CD14-positive monocyte (primary cell): ENCODE measurements around the gene GALC. TPM values are rescaled to one million over a fixed set of nuclear protein-coding genes. Genes with fewer than 3 reads are reported as not detected.

Source experiments
- DNase-seq, 3 donors: peaks; one replicate each; pipeline ENCODE4 v3.0.0-alpha.2; 2011 to 2022
- H2AFZ ChIP-seq: 2 replicates; pipeline ENCODE4 v1.6.0; 2012; ENCODE audit warnings: mild to moderate bottlenecking, low read depth, low read length, inconsistent platforms; ENCODE audit not compliant: insufficient read depth, poor library complexity, severe bottlenecking
- H3K27ac ChIP-seq, 2 donors: 1 replicate in 1 of 2; 2 replicates in 1 of 2; pipeline ENCODE4 v1.5.1; 2012 to 2013; ENCODE audit warnings: low read length in 2 of 2, control low read depth in 1 of 2, inconsistent platforms in 1 of 2, low read depth in 1 of 2, mild to moderate bottlenecking in 1 of 2
- H3K27me3 ChIP-seq, 2 donors: one replicate each; pipeline versions ENCODE4 v1.6.0 to v1.6.1; 2011 to 2013; ENCODE audit warnings: low read length in 2 of 2; ENCODE audit not compliant: control insufficient read depth in 2 of 2, insufficient read depth in 2 of 2
- H3K36me3 ChIP-seq, 2 donors: replicated peaks in 1 of 2; 1 replicate in 1 of 2; 2 replicates in 1 of 2; pipeline versions ENCODE4 v1.5.1 to v1.6.1; 2012 to 2013; ENCODE audit warnings: low read length in 2 of 2, control low read depth in 1 of 2, inconsistent platforms in 1 of 2, mild to moderate bottlenecking in 1 of 2; ENCODE audit not compliant: insufficient read depth in 2 of 2, control insufficient read depth in 1 of 2
- H3K4me1 ChIP-seq, 2 donors: 1 replicate in 1 of 2; 2 replicates in 1 of 2; pipeline versions ENCODE4 v1.5.1 to v1.6.1; 2012 to 2013; ENCODE audit warnings: low read length in 2 of 2, control low read depth in 1 of 2, inconsistent platforms in 1 of 2, mild to moderate bottlenecking in 1 of 2, moderate library complexity in 1 of 2; ENCODE audit not compliant: insufficient read depth in 2 of 2, control insufficient read depth in 1 of 2
- H3K4me2 ChIP-seq: replicated peaks from 2 replicates; pipeline ENCODE3; 2012; ENCODE audit warnings: low read length, moderate library complexity, mild to moderate bottlenecking; ENCODE audit not compliant: poor library complexity, severe bottlenecking; ENCODE audit errors: extremely low read depth
- H3K4me3 ChIP-seq, 3 experiments: fragments of 200-600 bp in 1 of 3; sonication (generic) in 1 of 3; replicated peaks in 1 of 3; 1 replicate in 2 of 3; 2 replicates in 1 of 3; pipeline ENCODE4 v1.5.1; 2011 to 2013; ENCODE audit warnings: low read length in 3 of 3, mild to moderate bottlenecking in 3 of 3, control low read depth in 2 of 3, low read depth in 2 of 3, inconsistent platforms in 1 of 3, moderate library complexity in 1 of 3
- H3K79me2 ChIP-seq: 2 replicates; pipeline ENCODE4 v1.6.0; 2012; ENCODE audit warnings: mild to moderate bottlenecking, control low read depth, inconsistent platforms, low read length, moderate library complexity; ENCODE audit not compliant: insufficient read depth
- H3K9ac ChIP-seq: 2 replicates; pipeline ENCODE4 v1.6.0; 2017; ENCODE audit warnings: low read length, mild to moderate bottlenecking; ENCODE audit not compliant: insufficient read depth, poor library complexity, severe bottlenecking
- H3K9me3 ChIP-seq, 2 donors: replicated peaks in 1 of 2; 1 replicate in 1 of 2; 2 replicates in 1 of 2; pipeline versions ENCODE4 v1.5.1 to v1.6.1; 2012 to 2013; ENCODE audit warnings: low read length in 2 of 2, control low read depth in 1 of 2; ENCODE audit not compliant: control insufficient read depth in 1 of 2, insufficient read depth in 1 of 2
- H4K20me1 ChIP-seq: 2 replicates; pipeline ENCODE4 v1.6.0; 2012; ENCODE audit warnings: mild to moderate bottlenecking, low read length, control low read depth, moderate library complexity; ENCODE audit not compliant: insufficient read depth
- H3K27ac Mint-ChIP-seq, 7 donors: one replicate each; pipeline ENCODE4 v1.8.0; 2020; ENCODE audit warnings: mild to moderate bottlenecking in 7 of 7, mixed read lengths in 7 of 7, moderate library complexity in 6 of 7, inconsistent platforms in 2 of 7
- H3K27me3 Mint-ChIP-seq, 3 donors: one replicate each; pipeline ENCODE4 v1.8.0; 2021 to 2022; ENCODE audit warnings: low read depth in 3 of 3, mild to moderate bottlenecking in 3 of 3, mixed read lengths in 3 of 3, moderate library complexity in 3 of 3, inconsistent platforms in 1 of 3
- H3K36me3 Mint-ChIP-seq, 2 donors: one replicate each; pipeline ENCODE4 v1.8.0; 2020; ENCODE audit warnings: mixed read lengths in 2 of 2, inconsistent platforms in 1 of 2, mild to moderate bottlenecking in 1 of 2
- H3K4me1 Mint-ChIP-seq: one replicate; pipeline ENCODE4 v1.8.0; 2020; ENCODE audit warnings: mild to moderate bottlenecking, mixed read lengths
- H3K4me3 Mint-ChIP-seq, 2 donors: one replicate each; pipeline ENCODE4 v1.8.0; 2020; ENCODE audit warnings: mild to moderate bottlenecking in 2 of 2, mixed read lengths in 2 of 2, moderate library complexity in 1 of 2
- H3K9me3 Mint-ChIP-seq, 7 donors: one replicate each; pipeline ENCODE4 v1.8.0; 2020 to 2022; ENCODE audit warnings: mixed read lengths in 7 of 7, mild to moderate bottlenecking in 6 of 7, moderate library complexity in 6 of 7, inconsistent platforms in 2 of 7
- CTCF ChIP-seq: fragments of 200-600 bp; IDR thresholded peaks from one replicate; pipeline ENCODE4 v1.8.0; 2022; ENCODE audit warnings: antibody characterized with exemption, mild to moderate bottlenecking
- WGBS: methylation state at CpG from one replicate; pipeline ENCODE4 v1.1.5; 2013; ENCODE audit warnings: missing lambda C conversion rate; ENCODE audit not compliant: insufficient coverage; 5-methylcytosine and 5-hydroxymethylcytosine counted together
- intact Hi-C, 2 donors: fragments of 100-400 bp; cut with micrococcal nuclease; formaldehyde crosslinking; loops; one replicate each; pipeline versions ENCODE4 v1.15.0 to v1.15.1; 2023
- polyA plus RNA-seq, 3 donors: library from polyadenylated mRNA; depleted of rRNA in 1 of 3; unstranded in 2 of 3; stranded (reverse) in 1 of 3; fragments of 300-500 nt in 2 of 3; fragments of >200 nt in 1 of 3; fragmentation: Illumina TruSeq in 2 of 3; gene quantifications; 1 replicate in 2 of 3; 2 replicates in 1 of 3; pipeline ENCODE4 v1.2.3, GENCODE V29; 2012 to 2021

GALC gene
- polyA plus RNA-seq, 3 donors = 28.6 to 40.6 (median 33.8) TPM

- H3K27me3 ChIP-seq = peaks cover 0 to 3% of the 10 kb centered on the region in 2 donors
- H3K9me3 ChIP-seq = no peaks in the 10 kb centered on the region
- no peak overlapping the region for H3K27ac ChIP-seq
- no peaks in the 10 kb centered on the region for H3K79me2 ChIP-seq
- H3K9me3 Mint-ChIP-seq = peaks cover 0 to 4% (median under 1%) of the 10 kb centered on the region in 7 donors
- H2AFZ ChIP-seq = no peak overlapping the region
- DNase-seq = peak; percentile 25 to 57 (median 40)
- H3K36me3 Mint-ChIP-seq = peaks cover 4 to 11% of the 10 kb centered on the region in 2 donors
- peak overlapping the region in 1 of 7 donors; percentile 10 for H3K27ac Mint-ChIP-seq
- H3K36me3 ChIP-seq = no peaks in the 10 kb centered on the region
- WGBS = no CpG with 5 or more reads among the region's 1 CpG
- no peak overlapping the region for H3K4me2 ChIP-seq
- H3K27me3 Mint-ChIP-seq = peaks cover 0 to 5% (median 1%) of the 10 kb centered on the region in 3 donors
- no peak overlapping the region for H3K4me3 ChIP-seq
- no peak for TF ChIP-seq CTCF
- no peak overlapping the region for H3K9ac ChIP-seq
- H3K4me1 Mint-ChIP-seq = peaks cover 52% of the 10 kb centered on the region
- no peaks in the 10 kb centered on the region for H4K20me1 ChIP-seq
- H3K4me1 ChIP-seq = peaks cover 40 to 41% of the 10 kb centered on the region in 2 donors
- intact Hi-C loops = no loop called here
- H3K4me3 Mint-ChIP-seq = no peak overlapping the region
These were observed 39.4 kb upstream of the GALC start for GRCh38 chr14:88032373-88032772.

GRCh38 chr14:88030892-88031291 lies 37.9 kb upstream of the GALC start:
- no peak for DNase-seq
- peaks cover 58% of the 10 kb centered on the region for H3K4me1 Mint-ChIP-seq
- no peak overlapping the region for H3K4me3 Mint-ChIP-seq
- Histone ChIP-seq H3K4me1 (peaks cover 48 to 52% of the 10 kb centered on the region in 2 donors), H3K79me2 (no peaks in the 10 kb centered on the region), H3K4me3 (no peak overlapping the region), H3K36me3 (no peaks in the 10 kb centered on the region), H3K4me2 (no peak overlapping the region), H3K9me3 (no peaks in the 10 kb centered on the region), H3K9ac (no peak overlapping the region), H4K20me1 (no peaks in the 10 kb centered on the region), H3K27me3 (no peaks in the 10 kb centered on the region), H2AFZ (no peak overlapping the region), H3K27ac (no peak overlapping the region)
- no peak for TF ChIP-seq CTCF
- H3K27me3 Mint-ChIP-seq = no peaks in the 10 kb centered on the region
- H3K9me3 Mint-ChIP-seq = peaks cover 0 to 3% (median 0%) of the 10 kb centered on the region in 7 donors
- H3K27ac Mint-ChIP-seq = no peak overlapping the region
- peaks cover 2 to 9% of the 10 kb centered on the region in 2 donors for H3K36me3 Mint-ChIP-seq
- no CpG with 5 or more reads among the region's 1 CpG for WGBS
- intact Hi-C loops = no loop called here
